GM12892 (cell line): ENCODE results near the gene GOLGA7B.

Experiments
- POLR2A ChIP-seq: IDR thresholded peaks from 2 replicates; pipeline ENCODE4 v1.6.1; 2011; ENCODE audit warnings: low read depth, low read length, control low read depth
- POLR2AphosphoS5 ChIP-seq: IDR thresholded peaks from 2 replicates; pipeline ENCODE4 v1.6.1; 2011; ENCODE audit warnings: low read depth, low read length, control low read depth

DNA sequence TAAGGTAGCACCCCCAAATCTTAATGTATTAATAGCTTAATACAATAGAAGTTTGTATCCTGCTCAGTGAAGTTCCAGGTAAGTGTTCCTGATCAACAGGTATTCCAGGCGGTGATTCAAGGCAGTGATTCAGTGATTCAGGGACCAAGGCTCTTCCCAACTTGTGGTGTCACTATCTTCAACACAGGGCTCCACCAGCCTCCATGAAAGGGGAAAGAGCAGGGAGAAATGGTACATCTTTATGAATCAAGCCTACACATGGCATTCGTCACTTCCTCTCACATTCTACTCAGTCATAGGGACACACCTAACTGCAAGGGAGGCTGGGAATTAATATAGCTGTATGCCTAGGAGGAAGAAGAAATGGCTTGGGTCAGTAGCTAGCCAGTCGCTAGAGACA is 5.1 kb downstream of the GOLGA7B start:
- no peak for TF ChIP-seq POLR2A
- TF ChIP-seq POLR2AphosphoS5 = no peak
